NCI-H524 (cell line): Measurements from ENCODE around the gene C9orf43.
"Not testable (repeated sequence)": the region's sequence is repeated elsewhere in the genome, so short reads cannot be mapped to it uniquely, and the experiment has no call there.

Source experiments
- DNase-seq, 2 experiments: peaks; one replicate each; lab custom pipeline; 2025; lab: John Stamatoyannopoulos, UW

The C9orf43 gene

GRCh38 chr9:113381909-113382411 lies 28.6 kb upstream of the C9orf43 start:
- no peak for DNase-seq

- DNase-seq, result no peak
Observed at GRCh38 chr9:113386571-113387393, 23.8 kb upstream of the C9orf43 start.

GRCh38 chr9:113387560-113388230 lies 22.9 kb upstream of the C9orf43 start:
- DNase-seq, result no peak

GRCh38 chr9:113388833-113389232 lies 21.7 kb upstream of the C9orf43 start:
- DNase-seq, result no peak

- DNase-seq, result no peak
Observed at GRCh38 chr9:113389451-113389850, 21.1 kb upstream of the C9orf43 start.

GRCh38 chr9:113390192-113390960 lies 20.2 kb upstream of the C9orf43 start:
- no peak for DNase-seq

- DNase-seq, result no peak
Observed at GRCh38 chr9:113391917-113392316, 18.6 kb upstream of the C9orf43 start.

- DNase-seq, result no peak
Observed at GRCh38 chr9:113393281-113393680, 17.3 kb upstream of the C9orf43 start.

- DNase-seq, result no peak
Observed at GRCh38 chr9:113395000-113395861, 15.3 kb upstream of the C9orf43 start.

GRCh38 chr9:113397203-113397631 lies 13.3 kb upstream of the C9orf43 start:
- no peak for DNase-seq

- no peak for DNase-seq
Observed at GRCh38 chr9:113398796-113399195, 11.8 kb upstream of the C9orf43 start.

GRCh38 chr9:113399646-113400200 lies 10.8 kb upstream of the C9orf43 start:
- DNase-seq, result no peak

GRCh38 chr9:113401027-113401792 lies 9.3 kb upstream of the C9orf43 start, which contains the start of gene ALAD:
TSS of gene ALAD (minus strand) at chr9:113401284. CDS start at chr9:113393559, 7,725 bp downstream.
- peak; percentile 97 to 99 for DNase-seq

- DNase-seq, result no peak
Observed at GRCh38 chr9:113403646-113404045, 6.9 kb upstream of the C9orf43 start.

GRCh38 chr9:113406353-113406752 lies 4.2 kb upstream of the C9orf43 start:
- DNase-seq, result not testable (repeated sequence)

GRCh38 chr9:113406873-113407511 lies 3.6 kb upstream of the C9orf43 start:
- DNase-seq, result peak; percentile 51 to 71

- DNase-seq, result peak in 1 of 2 experiments; percentile 25
Observed at GRCh38 chr9:113409481-113409880, 1.1 kb upstream of the C9orf43 start.

- no peak for DNase-seq
Observed at GRCh38 chr9:113409883-113410206, 702 bp upstream of the C9orf43 start.

GRCh38 chr9:113416149-113416721 lies 5.7 kb downstream of the C9orf43 start:
- DNase-seq, result no peak
